Keratinocyte (primary cell): Measurements from ENCODE around the gene WARS2. TPM values are rescaled to one million over a fixed set of nuclear protein-coding genes. Genes with fewer than 3 reads are reported as not detected.

Experiments used
- DNase-seq: peaks from one replicate; pipeline ENCODE4 v3.0.0-alpha.2; 2011; ENCODE audit warnings: low read depth, missing footprints, low spot score
- FAIRE-seq: peaks from 2 replicates; lab custom pipeline; 2011; peaks lifted over from hg19 to GRCh38; lab: Jason Lieb, UNC
- H2AFZ ChIP-seq: 2 replicates; pipeline ENCODE4 v1.6.0; 2012; ENCODE audit warnings: low read length, control low read depth, inconsistent platforms; ENCODE audit not compliant: control insufficient read depth
- H3K27ac ChIP-seq: 2 replicates; pipeline ENCODE4 v1.5.1; 2011; ENCODE audit warnings: low read length; ENCODE audit not compliant: control insufficient read depth, insufficient read depth
- H3K27me3 ChIP-seq: 3 replicates; pipeline ENCODE4 v1.6.0; 2011; ENCODE audit warnings: low read length; ENCODE audit not compliant: control insufficient read depth, insufficient read depth; ENCODE audit errors: extremely low read depth
- H3K36me3 ChIP-seq, 2 experiments: 2 replicates in 1 of 2; 3 replicates in 1 of 2; pipeline ENCODE4 v1.5.1; 2011; ENCODE audit warnings: low read length in 2 of 2, mild to moderate bottlenecking in 1 of 2; ENCODE audit not compliant: control insufficient read depth in 2 of 2, insufficient read depth in 2 of 2; ENCODE audit errors: extremely low read depth in 1 of 2
- H3K4me1 ChIP-seq: 3 replicates; pipeline ENCODE4 v1.5.1; 2011; ENCODE audit warnings: low read length; ENCODE audit not compliant: control insufficient read depth, insufficient read depth; ENCODE audit errors: extremely low read depth
- H3K4me2 ChIP-seq: 3 replicates; pipeline ENCODE4 v1.6.0; 2011; ENCODE audit warnings: low read depth, low read length; ENCODE audit not compliant: control insufficient read depth, insufficient read depth; ENCODE audit errors: extremely low read depth
- H3K4me3 ChIP-seq, 3 experiments: fragments of 200-600 bp in 1 of 3; sonication (generic) in 1 of 3; 2 replicates in 2 of 3; 3 replicates in 1 of 3; pipeline ENCODE4 v1.5.1; 2011 to 2016; ENCODE audit warnings: low read length in 3 of 3, mild to moderate bottlenecking in 3 of 3, control low read depth in 2 of 3, inconsistent platforms in 1 of 3, low read depth in 1 of 3, mixed read lengths in 1 of 3, mixed run types in 1 of 3, moderate library complexity in 1 of 3; ENCODE audit not compliant: control insufficient read depth in 2 of 3, insufficient read depth in 2 of 3; ENCODE audit errors: extremely low read depth in 1 of 3
- H3K79me2 ChIP-seq: 2 replicates; pipeline ENCODE4 v1.6.0; 2012; ENCODE audit warnings: low read length; ENCODE audit not compliant: control insufficient read depth, insufficient read depth
- H3K9ac ChIP-seq: 3 replicates; pipeline ENCODE4 v1.6.0; 2011; ENCODE audit warnings: low read length; ENCODE audit not compliant: control insufficient read depth, insufficient read depth; ENCODE audit errors: extremely low read depth
- H3K9me1 ChIP-seq: 3 replicates; pipeline ENCODE4 v1.6.0; 2011; ENCODE audit warnings: low read length; ENCODE audit not compliant: control insufficient read depth, insufficient read depth; ENCODE audit errors: extremely low read depth
- H3K9me3 ChIP-seq: 2 replicates; pipeline ENCODE4 v1.5.1; 2012; ENCODE audit warnings: low read depth, low read length; ENCODE audit not compliant: control insufficient read depth
- H4K20me1 ChIP-seq: 3 replicates; pipeline ENCODE4 v1.6.0; 2011; ENCODE audit warnings: low read length; ENCODE audit not compliant: control insufficient read depth, insufficient read depth; ENCODE audit errors: extremely low read depth
- CTCF ChIP-seq, 3 experiments: IDR thresholded peaks in 1 of 3; conservative IDR thresholded peaks in 1 of 3; optimal IDR thresholded peaks in 1 of 3; 2 replicates in 2 of 3; 3 replicates in 1 of 3; pipeline versions ENCODE3 to v1.5.1; 2011; ENCODE audit warnings: low read length in 3 of 3, mild to moderate bottlenecking in 3 of 3, moderate library complexity in 2 of 3, control low read depth in 1 of 3, inconsistent platforms in 1 of 3; ENCODE audit not compliant: insufficient read depth in 2 of 3; ENCODE audit errors: extremely low read depth in 1 of 3
- EZH2 ChIP-seq: IDR thresholded peaks from one replicate; pipeline ENCODE4 v1.6.1; 2012; ENCODE audit warnings: inconsistent platforms, mild to moderate bottlenecking, low read length, moderate library complexity
- dilution Hi-C: fragments of 300-500 bp; cut with MboI; formaldehyde crosslinking; loops from one replicate; pipeline ENCODE4 v1.7.0; 2020; ENCODE audit warnings: low sequenced_read_pairs; ENCODE audit not compliant: extremely low pct_ligation_motif_present
- polyA plus RNA-seq, 5 experiments: library from polyadenylated mRNA; depleted of rRNA in 3 of 5; stranded (reverse) in 3 of 5; stranded (forward) in 1 of 5; unstranded in 1 of 5; fragments of >200 nt; gene quantifications; 1 replicate in 1 of 5; 2 replicates in 3 of 5; 3 replicates in 1 of 5; pipeline versions ENCODE4 v1.2.1 to v1.2.3, GENCODE V29; 2011 to 2012; ENCODE audit warnings: missing spikeins in 2 of 5, low read depth in 1 of 5, low replicate concordance in 1 of 5

WARS2 gene
- polyA plus RNA-seq, 1 donor (not counting 4 experiments of a cell fraction or from before 2014, with no cell fraction given), result 10.3 TPM

GRCh38 chr1:119163396-119163795, 22.9 kb upstream of the WARS2 start:
- no peaks in the 10 kb centered on the region for H3K9me1 ChIP-seq
- H3K79me2 ChIP-seq, result no peaks in the 10 kb centered on the region
- dilution Hi-C loops, result no loop called here
- no peaks in the 10 kb centered on the region for H3K27me3 ChIP-seq
- DNase-seq (no peak), FAIRE-seq (no peak)
- H3K4me1 ChIP-seq, result no peaks in the 10 kb centered on the region
- H3K36me3 ChIP-seq, result peaks cover 0 to 7% of the 10 kb centered on the region in 2 experiments
- TF ChIP-seq CTCF (optimal IDR thresholded peaks at IDR 0.05 in 1 of 3, IDR thresholded peaks at IDR 0.05 in 1 of 3, conservative IDR thresholded peaks at IDR 0.05 in 1 of 3; ENCODE audit: extremely low read depth in 1 of 3, insufficient read depth in 2 of 3, low read length in 3 of 3) (no peak), EZH2 (no peak)
- H3K9me3 ChIP-seq, result no peaks in the 10 kb centered on the region
- no peak overlapping the region for H3K9ac ChIP-seq
- H3K27ac ChIP-seq, result no peak overlapping the region
- H2AFZ ChIP-seq, result no peak overlapping the region
- H3K4me2 ChIP-seq, result no peak overlapping the region
- H4K20me1 ChIP-seq, result no peaks in the 10 kb centered on the region
- H3K4me3 ChIP-seq, result no peak overlapping the region

GRCh38 chr1:119160866-119161265, 20.4 kb upstream of the WARS2 start:
- Histone ChIP-seq H3K4me2 (no peak overlapping the region), H3K36me3 (peaks cover 0 to 7% of the 10 kb centered on the region in 2 experiments), H3K4me1 (no peaks in the 10 kb centered on the region), H3K79me2 (no peaks in the 10 kb centered on the region), H3K9me3 (no peaks in the 10 kb centered on the region), H3K4me3 (no peak overlapping the region), H3K27ac (no peak overlapping the region), H4K20me1 (no peaks in the 10 kb centered on the region), H3K9me1 (no peaks in the 10 kb centered on the region), H2AFZ (no peak overlapping the region), H3K27me3 (no peaks in the 10 kb centered on the region), H3K9ac (no peak overlapping the region)
- TF ChIP-seq EZH2 (no peak), CTCF (optimal IDR thresholded peaks at IDR 0.05 in 1 of 3, IDR thresholded peaks at IDR 0.05 in 1 of 3, conservative IDR thresholded peaks at IDR 0.05 in 1 of 3; ENCODE audit: extremely low read depth in 1 of 3, insufficient read depth in 2 of 3, low read length in 3 of 3) (no peak)
- dilution Hi-C loops, result no loop called here
- no peak for DNase-seq
- FAIRE-seq, result no peak
